ENCODE results near the gene MACF1. TPM values are rescaled to one million over a fixed set of nuclear protein-coding genes. Genes with fewer than 3 reads are reported as not detected.

MACF1 gene
- total and polyA plus RNA-seq, 4 donors, result 23.3 to 216 (median 51.2) TPM

GRCh38 chr1:39332828-39333227 is 128.3 kb downstream of the MACF1 start:
- 81% methylated on average over 2 of the region's 2 CpGs for WGBS
- no peaks in the 10 kb centered on the region for H3K27me3 ChIP-seq (ENCODE audit: control insufficient read depth in 4 of 4, insufficient read depth in 4 of 4, low read length in 3 of 4)
- no peaks in the 10 kb centered on the region for H3K9me3 ChIP-seq (ENCODE audit: control insufficient read depth in 4 of 4, low read length in 3 of 4)
- H3K4me3 ChIP-seq (ENCODE audit: low read depth in 1 of 3, low read length in 3 of 3), result no peak overlapping the region
- DNase-seq (ENCODE audit: low spot score), result no peak
- no peak for TF ChIP-seq REST (IDR thresholded peaks at IDR 0.05)
- no peak for TF ChIP-seq CTCF (IDR thresholded peaks at IDR 0.05; ENCODE audit: low read depth, low read length, missing input control)
- peaks cover 2 to 35% (median 25%) of the 10 kb centered on the region in 4 donors for H3K36me3 ChIP-seq (ENCODE audit: control insufficient read depth in 4 of 4, insufficient read depth in 3 of 4, low read depth in 1 of 4, low read length in 3 of 4)
- no peak overlapping the region for H3K9ac ChIP-seq (ENCODE audit: low read depth in 1 of 2, low read length in 2 of 2)
- H3K4me1 ChIP-seq (ENCODE audit: control insufficient read depth in 4 of 4, insufficient read depth in 4 of 4, low read length in 3 of 4), result peaks cover 0 to 12% (median 5%) of the 10 kb centered on the region in 4 donors
- H3K27ac ChIP-seq (ENCODE audit: low read depth in 1 of 2, low read length in 2 of 2), result no peak overlapping the region

GRCh38 chr1:39333296-39333695 is 128.8 kb downstream of the MACF1 start:
- Histone ChIP-seq H3K4me1 (ENCODE audit: control insufficient read depth in 4 of 4, insufficient read depth in 4 of 4, low read length in 3 of 4) (peaks cover 0 to 12% (median 5%) of the 10 kb centered on the region in 4 donors), H3K36me3 (ENCODE audit: control insufficient read depth in 4 of 4, insufficient read depth in 3 of 4, low read depth in 1 of 4, low read length in 3 of 4) (peaks cover 3 to 34% (median 22%) of the 10 kb centered on the region in 4 donors), H3K9me3 (ENCODE audit: control insufficient read depth in 4 of 4, low read length in 3 of 4) (no peaks in the 10 kb centered on the region), H3K4me3 (ENCODE audit: low read depth in 1 of 3, low read length in 3 of 3) (no peak overlapping the region), H3K27me3 (ENCODE audit: control insufficient read depth in 4 of 4, insufficient read depth in 4 of 4, low read length in 3 of 4) (no peaks in the 10 kb centered on the region), H3K9ac (ENCODE audit: low read depth in 1 of 2, low read length in 2 of 2) (no peak overlapping the region), H3K27ac (ENCODE audit: low read depth in 1 of 2, low read length in 2 of 2) (no peak overlapping the region)
- no peak for DNase-seq (ENCODE audit: low spot score)
- TF ChIP-seq RAD21 (IDR thresholded peaks at IDR 0.05), result no peak
- TF ChIP-seq RXRA (IDR thresholded peaks at IDR 0.05), result no peak
- WGBS, result 59% methylated on average over 4 of the region's 4 CpGs

- TF ChIP-seq ZBTB33 (IDR thresholded peaks at IDR 0.05) (no peak), HNF4G (IDR thresholded peaks at IDR 0.05) (no peak), RXRA (IDR thresholded peaks at IDR 0.05) (no peak), CTCF (IDR thresholded peaks at IDR 0.05; ENCODE audit: low read depth, low read length, missing input control) (no peak), EGR1 (IDR thresholded peaks at IDR 0.05; ENCODE audit: low read depth in 2 of 2) (no peak), NR2F2 (IDR thresholded peaks at IDR 0.05) (no peak), RAD21 (IDR thresholded peaks at IDR 0.05) (no peak), SP1 (IDR thresholded peaks at IDR 0.05) (no peak), HNF4A (conservative IDR thresholded peaks at IDR 0.05) (no peak), ATF3 (IDR thresholded peaks at IDR 0.05) (no peak)
- Histone ChIP-seq H3K27ac (ENCODE audit: low read depth in 1 of 2, low read length in 2 of 2) (no peak overlapping the region), H3K4me1 (ENCODE audit: control insufficient read depth in 4 of 4, insufficient read depth in 4 of 4, low read length in 3 of 4) (peaks cover 0 to 12% (median 5%) of the 10 kb centered on the region in 4 donors), H3K27me3 (ENCODE audit: control insufficient read depth in 4 of 4, insufficient read depth in 4 of 4, low read length in 3 of 4) (no peaks in the 10 kb centered on the region), H3K9me3 (ENCODE audit: control insufficient read depth in 4 of 4, low read length in 3 of 4) (no peaks in the 10 kb centered on the region), H3K9ac (ENCODE audit: low read depth in 1 of 2, low read length in 2 of 2) (no peak overlapping the region), H3K4me3 (ENCODE audit: low read depth in 1 of 3, low read length in 3 of 3) (no peak overlapping the region), H3K36me3 (ENCODE audit: control insufficient read depth in 4 of 4, insufficient read depth in 3 of 4, low read depth in 1 of 4, low read length in 3 of 4) (peaks cover 10 to 38% (median 22%) of the 10 kb centered on the region in 4 donors)
- 60% methylated on average over 3 of the region's 3 CpGs for WGBS
- no peak for DNase-seq (ENCODE audit: low spot score)
These were observed 130.7 kb downstream of the MACF1 start for GRCh38 chr1:39335216-39335615.
